Keratinocyte (primary cell): ENCODE results near the gene TRPC4. TPM values are rescaled to one million over a fixed set of nuclear protein-coding genes. Genes with fewer than 3 reads are reported as not detected.

ENCODE experiments used
- DNase-seq: peaks from one replicate; pipeline ENCODE4 v3.0.0-alpha.2; 2011; ENCODE audit warnings: low read depth, missing footprints, low spot score
- FAIRE-seq: peaks from 2 replicates; lab custom pipeline; 2011; peaks lifted over from hg19 to GRCh38; lab: Jason Lieb, UNC
- H2AFZ ChIP-seq: 2 replicates; pipeline ENCODE4 v1.6.0; 2012; ENCODE audit warnings: low read length, control low read depth, inconsistent platforms; ENCODE audit not compliant: control insufficient read depth
- H3K27ac ChIP-seq: 2 replicates; pipeline ENCODE4 v1.5.1; 2011; ENCODE audit warnings: low read length; ENCODE audit not compliant: control insufficient read depth, insufficient read depth
- H3K27me3 ChIP-seq: 3 replicates; pipeline ENCODE4 v1.6.0; 2011; ENCODE audit warnings: low read length; ENCODE audit not compliant: control insufficient read depth, insufficient read depth; ENCODE audit errors: extremely low read depth
- H3K36me3 ChIP-seq, 2 experiments: 2 replicates in 1 of 2; 3 replicates in 1 of 2; pipeline ENCODE4 v1.5.1; 2011; ENCODE audit warnings: low read length in 2 of 2, mild to moderate bottlenecking in 1 of 2; ENCODE audit not compliant: control insufficient read depth in 2 of 2, insufficient read depth in 2 of 2; ENCODE audit errors: extremely low read depth in 1 of 2
- H3K4me1 ChIP-seq: 3 replicates; pipeline ENCODE4 v1.5.1; 2011; ENCODE audit warnings: low read length; ENCODE audit not compliant: control insufficient read depth, insufficient read depth; ENCODE audit errors: extremely low read depth
- H3K4me2 ChIP-seq: 3 replicates; pipeline ENCODE4 v1.6.0; 2011; ENCODE audit warnings: low read depth, low read length; ENCODE audit not compliant: control insufficient read depth, insufficient read depth; ENCODE audit errors: extremely low read depth
- H3K4me3 ChIP-seq, 3 experiments: fragments of 200-600 bp in 1 of 3; sonication (generic) in 1 of 3; 2 replicates in 2 of 3; 3 replicates in 1 of 3; pipeline ENCODE4 v1.5.1; 2011 to 2016; ENCODE audit warnings: low read length in 3 of 3, mild to moderate bottlenecking in 3 of 3, control low read depth in 2 of 3, inconsistent platforms in 1 of 3, low read depth in 1 of 3, mixed read lengths in 1 of 3, mixed run types in 1 of 3, moderate library complexity in 1 of 3; ENCODE audit not compliant: control insufficient read depth in 2 of 3, insufficient read depth in 2 of 3; ENCODE audit errors: extremely low read depth in 1 of 3
- H3K79me2 ChIP-seq: 2 replicates; pipeline ENCODE4 v1.6.0; 2012; ENCODE audit warnings: low read length; ENCODE audit not compliant: control insufficient read depth, insufficient read depth
- H3K9ac ChIP-seq: 3 replicates; pipeline ENCODE4 v1.6.0; 2011; ENCODE audit warnings: low read length; ENCODE audit not compliant: control insufficient read depth, insufficient read depth; ENCODE audit errors: extremely low read depth
- H3K9me1 ChIP-seq: 3 replicates; pipeline ENCODE4 v1.6.0; 2011; ENCODE audit warnings: low read length; ENCODE audit not compliant: control insufficient read depth, insufficient read depth; ENCODE audit errors: extremely low read depth
- H3K9me3 ChIP-seq: 2 replicates; pipeline ENCODE4 v1.5.1; 2012; ENCODE audit warnings: low read depth, low read length; ENCODE audit not compliant: control insufficient read depth
- H4K20me1 ChIP-seq: 3 replicates; pipeline ENCODE4 v1.6.0; 2011; ENCODE audit warnings: low read length; ENCODE audit not compliant: control insufficient read depth, insufficient read depth; ENCODE audit errors: extremely low read depth
- CTCF ChIP-seq, 3 experiments: IDR thresholded peaks in 1 of 3; conservative IDR thresholded peaks in 1 of 3; optimal IDR thresholded peaks in 1 of 3; 2 replicates in 2 of 3; 3 replicates in 1 of 3; pipeline versions ENCODE3 to v1.5.1; 2011; ENCODE audit warnings: low read length in 3 of 3, mild to moderate bottlenecking in 3 of 3, moderate library complexity in 2 of 3, control low read depth in 1 of 3, inconsistent platforms in 1 of 3; ENCODE audit not compliant: insufficient read depth in 2 of 3; ENCODE audit errors: extremely low read depth in 1 of 3
- EZH2 ChIP-seq: IDR thresholded peaks from one replicate; pipeline ENCODE4 v1.6.1; 2012; ENCODE audit warnings: inconsistent platforms, mild to moderate bottlenecking, low read length, moderate library complexity
- dilution Hi-C: fragments of 300-500 bp; cut with MboI; formaldehyde crosslinking; loops from one replicate; pipeline ENCODE4 v1.7.0; 2020; ENCODE audit warnings: low sequenced_read_pairs; ENCODE audit not compliant: extremely low pct_ligation_motif_present
- polyA plus RNA-seq, 5 experiments: library from polyadenylated mRNA; depleted of rRNA in 3 of 5; stranded (reverse) in 3 of 5; stranded (forward) in 1 of 5; unstranded in 1 of 5; fragments of >200 nt; gene quantifications; 1 replicate in 1 of 5; 2 replicates in 3 of 5; 3 replicates in 1 of 5; pipeline versions ENCODE4 v1.2.1 to v1.2.3, GENCODE V29; 2011 to 2012; ENCODE audit warnings: missing spikeins in 2 of 5, low read depth in 1 of 5, low replicate concordance in 1 of 5

Gene TRPC4
- polyA plus RNA-seq, 1 donor (not counting 4 experiments of a cell fraction or from before 2014, with no cell fraction given): not detected

- Histone ChIP-seq H2AFZ (no peak overlapping the region), H3K4me3 (no peak overlapping the region), H3K9ac (no peak overlapping the region), H3K27ac (no peak overlapping the region), H3K4me2 (no peak overlapping the region), H3K9me3 (no peaks in the 10 kb centered on the region), H3K36me3 (no peaks in the 10 kb centered on the region), H3K9me1 (no peaks in the 10 kb centered on the region), H4K20me1 (no peaks in the 10 kb centered on the region), H3K4me1 (no peaks in the 10 kb centered on the region), H3K27me3 (no peaks in the 10 kb centered on the region), H3K79me2 (no peaks in the 10 kb centered on the region)
- no peak for DNase-seq
- TF ChIP-seq CTCF (optimal IDR thresholded peaks at IDR 0.05 in 1 of 3, IDR thresholded peaks at IDR 0.05 in 1 of 3, conservative IDR thresholded peaks at IDR 0.05 in 1 of 3; ENCODE audit: extremely low read depth in 1 of 3, insufficient read depth in 2 of 3, low read length in 3 of 3) (no peak), EZH2 (no peak)
- FAIRE-seq: no peak
- dilution Hi-C loops: no loop called here
These were observed 96.9 kb downstream of the TRPC4 start for GRCh38 chr13:37772644-37773043.

GRCh38 chr13:37769545-37769944 lies 100.0 kb downstream of the TRPC4 start:
- Histone ChIP-seq H3K79me2 (no peaks in the 10 kb centered on the region), H3K4me2 (no peak overlapping the region), H3K9me1 (no peaks in the 10 kb centered on the region), H3K36me3 (no peaks in the 10 kb centered on the region), H3K4me1 (no peaks in the 10 kb centered on the region), H3K9me3 (no peaks in the 10 kb centered on the region), H4K20me1 (no peaks in the 10 kb centered on the region), H3K27me3 (no peaks in the 10 kb centered on the region), H3K27ac (no peak overlapping the region), H3K9ac (no peak overlapping the region), H3K4me3 (no peak overlapping the region), H2AFZ (no peak overlapping the region)
- no peak for DNase-seq
- TF ChIP-seq EZH2 (no peak), CTCF (optimal IDR thresholded peaks at IDR 0.05 in 1 of 3, IDR thresholded peaks at IDR 0.05 in 1 of 3, conservative IDR thresholded peaks at IDR 0.05 in 1 of 3; ENCODE audit: extremely low read depth in 1 of 3, insufficient read depth in 2 of 3, low read length in 3 of 3) (no peak)
- dilution Hi-C loops: no loop called here
- FAIRE-seq: no peak
